ENCODE results near the gene CPT1B.
"Not testable (repeated sequence)": the region's sequence is repeated elsewhere in the genome, so short reads cannot be mapped to it uniquely, and the experiment has no call there.

Gene CPT1B

GRCh38 chr22:50540381-50540780, 37.8 kb downstream of the CPT1B start:
- TF ChIP-seq CTCF (IDR thresholded peaks at IDR 0.05; ENCODE audit: poor library complexity, severe bottlenecking), result no peak
- ATAC-seq (ENCODE audit: low read depth) (no peak), DNase-seq (ENCODE audit: low spot score) (no peak)
- no peaks in the 10 kb centered on the region for H3K27me3 ChIP-seq (ENCODE audit: insufficient read depth, poor library complexity, severe bottlenecking)
- H3K4me3 ChIP-seq (ENCODE audit: severe bottlenecking), result no peak overlapping the region
- peak overlapping the region; percentile 86 for H3K27ac ChIP-seq (ENCODE audit: poor library complexity, severe bottlenecking)
- H3K4me1 ChIP-seq (ENCODE audit: insufficient read depth, poor library complexity, severe bottlenecking), result peaks cover 38% of the 10 kb centered on the region
- H3K9me3 ChIP-seq (ENCODE audit: severe bottlenecking), result no peaks in the 10 kb centered on the region
- no peaks in the 10 kb centered on the region for H3K36me3 ChIP-seq (ENCODE audit: low read depth)

- Histone ChIP-seq H3K36me3 (ENCODE audit: low read depth) (no peaks in the 10 kb centered on the region), H3K4me3 (ENCODE audit: severe bottlenecking) (no peak overlapping the region), H3K27me3 (ENCODE audit: insufficient read depth, poor library complexity, severe bottlenecking) (no peaks in the 10 kb centered on the region), H3K9me3 (ENCODE audit: severe bottlenecking) (no peaks in the 10 kb centered on the region), H3K4me1 (ENCODE audit: insufficient read depth, poor library complexity, severe bottlenecking) (peaks cover 32% of the 10 kb centered on the region), H3K27ac (ENCODE audit: poor library complexity, severe bottlenecking) (peak overlapping the region; percentile 86)
- TF ChIP-seq CTCF (IDR thresholded peaks at IDR 0.05; ENCODE audit: poor library complexity, severe bottlenecking), result no peak
- ATAC-seq (ENCODE audit: low read depth) (no peak), DNase-seq (ENCODE audit: low spot score) (no peak)
Observed at GRCh38 chr22:50537765-50538164, 40.5 kb downstream of the CPT1B start.

GRCh38 chr22:50536226-50536625, 42.0 kb downstream of the CPT1B start:
- Histone ChIP-seq H3K36me3 (ENCODE audit: low read depth) (no peaks in the 10 kb centered on the region), H3K4me3 (ENCODE audit: severe bottlenecking) (no peak overlapping the region), H3K4me1 (ENCODE audit: insufficient read depth, poor library complexity, severe bottlenecking) (peaks cover 20% of the 10 kb centered on the region), H3K9me3 (ENCODE audit: severe bottlenecking) (no peaks in the 10 kb centered on the region), H3K27ac (ENCODE audit: poor library complexity, severe bottlenecking) (no peak overlapping the region), H3K27me3 (ENCODE audit: insufficient read depth, poor library complexity, severe bottlenecking) (no peaks in the 10 kb centered on the region)
- TF ChIP-seq CTCF (IDR thresholded peaks at IDR 0.05; ENCODE audit: poor library complexity, severe bottlenecking), result no peak
- DNase-seq (ENCODE audit: low spot score) (no peak), ATAC-seq (ENCODE audit: low read depth) (no peak)

- no peak for TF ChIP-seq CTCF (IDR thresholded peaks at IDR 0.05; ENCODE audit: poor library complexity, severe bottlenecking)
- ATAC-seq (ENCODE audit: low read depth) (no peak), DNase-seq (ENCODE audit: low spot score) (no peak)
- Histone ChIP-seq H3K4me3 (ENCODE audit: severe bottlenecking) (no peak overlapping the region), H3K4me1 (ENCODE audit: insufficient read depth, poor library complexity, severe bottlenecking) (peaks cover 14% of the 10 kb centered on the region), H3K9me3 (ENCODE audit: severe bottlenecking) (no peaks in the 10 kb centered on the region), H3K27me3 (ENCODE audit: insufficient read depth, poor library complexity, severe bottlenecking) (no peaks in the 10 kb centered on the region), H3K27ac (ENCODE audit: poor library complexity, severe bottlenecking) (no peak overlapping the region), H3K36me3 (ENCODE audit: low read depth) (no peaks in the 10 kb centered on the region)
Observed at GRCh38 chr22:50535113-50535512, 43.1 kb downstream of the CPT1B start.

- H3K36me3 ChIP-seq (ENCODE audit: low read depth); H3K4me3 ChIP-seq (ENCODE audit: severe bottlenecking); H3K27ac ChIP-seq (ENCODE audit: poor library complexity, severe bottlenecking); ATAC-seq (ENCODE audit: low read depth); H3K4me1 ChIP-seq (ENCODE audit: insufficient read depth, poor library complexity, severe bottlenecking); H3K9me3 ChIP-seq (ENCODE audit: severe bottlenecking); DNase-seq (ENCODE audit: low spot score); H3K27me3 ChIP-seq (ENCODE audit: insufficient read depth, poor library complexity, severe bottlenecking): not testable (repeated sequence)
Observed at GRCh38 chr22:50533856-50534711, 44.1 kb downstream of the CPT1B start.

Measured in RWPE2 (cell line).